H1 (cell line): ENCODE data around the gene TNIK.

ENCODE experiments used
- CHD2 ChIP-seq: IDR thresholded peaks from 2 replicates; pipeline ENCODE4 v1.6.1; 2012; ENCODE audit warnings: low read length, improper control_type of control experiment
- EGR1 ChIP-seq: IDR thresholded peaks from 2 replicates; pipeline ENCODE4 v1.6.1; 2011; ENCODE audit warnings: low read depth, low read length, borderline replicate concordance
- SP1 ChIP-seq: IDR thresholded peaks from 2 replicates; pipeline ENCODE4 v1.6.1; 2011; ENCODE audit warnings: low read depth, low read length
- TCF12 ChIP-seq: IDR thresholded peaks from 2 replicates; pipeline ENCODE4 v1.6.1; 2011; ENCODE audit warnings: low read depth, mild to moderate bottlenecking, low read length
- TF ChIP-seq, protein P1 (sequence below), 3 experiments: IDR thresholded peaks; 1 replicate in 2 of 3; 2 replicates in 1 of 3; pipeline versions ENCODE4 v1.5.1 to v1.6.1; 2011; ENCODE audit warnings: low read length in 3 of 3, mild to moderate bottlenecking in 3 of 3, inconsistent platforms in 2 of 3, low read depth in 1 of 3, moderate library complexity in 1 of 3; ENCODE audit not compliant: insufficient read depth in 1 of 3; ENCODE audit errors: control extremely low read depth in 1 of 3

DNA sequence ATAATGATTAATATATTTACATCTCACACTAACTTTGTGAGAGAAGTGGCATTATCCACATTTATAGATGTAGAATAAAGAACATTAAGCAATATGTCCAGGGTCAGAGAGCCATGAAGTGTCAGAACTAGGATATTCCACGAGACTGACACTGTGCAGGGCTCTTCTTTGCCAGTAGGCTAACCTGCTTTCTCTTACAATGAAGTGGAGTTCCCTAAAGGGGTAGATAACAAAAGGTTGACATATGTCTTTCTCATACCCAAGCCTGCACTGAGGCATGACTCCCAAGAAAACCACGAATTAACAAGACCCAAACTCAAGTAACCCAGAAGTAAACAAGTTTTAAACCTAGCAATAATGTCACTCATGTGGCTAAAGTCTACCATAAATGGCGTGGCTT, 242.1 kb downstream of the TNIK start:
- TF ChIP-seq TCF12 (no peak), SP1 (no peak), EGR1 (no peak), CHD2 (no peak)
- TF ChIP-seq, protein P1, sequence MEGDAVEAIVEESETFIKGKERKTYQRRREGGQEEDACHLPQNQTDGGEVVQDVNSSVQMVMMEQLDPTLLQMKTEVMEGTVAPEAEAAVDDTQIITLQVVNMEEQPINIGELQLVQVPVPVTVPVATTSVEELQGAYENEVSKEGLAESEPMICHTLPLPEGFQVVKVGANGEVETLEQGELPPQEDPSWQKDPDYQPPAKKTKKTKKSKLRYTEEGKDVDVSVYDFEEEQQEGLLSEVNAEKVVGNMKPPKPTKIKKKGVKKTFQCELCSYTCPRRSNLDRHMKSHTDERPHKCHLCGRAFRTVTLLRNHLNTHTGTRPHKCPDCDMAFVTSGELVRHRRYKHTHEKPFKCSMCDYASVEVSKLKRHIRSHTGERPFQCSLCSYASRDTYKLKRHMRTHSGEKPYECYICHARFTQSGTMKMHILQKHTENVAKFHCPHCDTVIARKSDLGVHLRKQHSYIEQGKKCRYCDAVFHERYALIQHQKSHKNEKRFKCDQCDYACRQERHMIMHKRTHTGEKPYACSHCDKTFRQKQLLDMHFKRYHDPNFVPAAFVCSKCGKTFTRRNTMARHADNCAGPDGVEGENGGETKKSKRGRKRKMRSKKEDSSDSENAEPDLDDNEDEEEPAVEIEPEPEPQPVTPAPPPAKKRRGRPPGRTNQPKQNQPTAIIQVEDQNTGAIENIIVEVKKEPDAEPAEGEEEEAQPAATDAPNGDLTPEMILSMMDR (IDR thresholded peaks at IDR 0.05; ENCODE audit: control extremely low read depth in 1 of 3, insufficient read depth in 1 of 3, low read depth in 1 of 3, low read length in 3 of 3) = no peak
